ENCODE data around the gene NUDT5. TPM values are rescaled to one million over a fixed set of nuclear protein-coding genes. Genes with fewer than 3 reads are reported as not detected.

NUDT5 gene
- total and polyA plus RNA-seq, 2 of the 13 experiments (the other 11 are each of a cell fraction or from before 2014, with no cell fraction given): 79.6 to 134 TPM

- TF ChIP-seq HNF1A (IDR thresholded peaks at IDR 0.05; ENCODE audit: low read depth) (no peak), HNF1A (CRISPR knock-in tag; IDR thresholded peaks at IDR 0.05; ENCODE audit: borderline replicate concordance) (no peak), ZKSCAN8 (CRISPR knock-in tag; IDR thresholded peaks at IDR 0.05; ENCODE audit: borderline replicate concordance) (no peak), ZSCAN5A (CRISPR knock-in tag; IDR thresholded peaks at IDR 0.05; ENCODE audit: borderline replicate concordance) (no peak), GPBP1L1 (CRISPR knock-in tag; IDR thresholded peaks at IDR 0.05) (no peak), ZNF7 (CRISPR knock-in tag; IDR thresholded peaks at IDR 0.05) (no peak), HBP1 (CRISPR knock-in tag; IDR thresholded peaks at IDR 0.05; ENCODE audit: low read depth) (0 out of 2 replicates have a peak, but pooled peaks have one; percentile 53), THAP7 (CRISPR knock-in tag; IDR thresholded peaks at IDR 0.05) (peak; percentile 26; the same call in 1 of the 2 replicates), BRD4 (CRISPR knock-in tag; IDR thresholded peaks at IDR 0.05) (peak; percentile 61; the same call in 1 of the 2 replicates), SRSF1 (optimal IDR thresholded peaks at IDR 0.05; ENCODE audit: low read depth, low read length) (peak; percentile 75), ISX (CRISPR knock-in tag; conservative IDR thresholded peaks at IDR 0.05) (no peak), TFE3 (CRISPR knock-in tag; IDR thresholded peaks at IDR 0.05) (no peak), KAT2B (IDR thresholded peaks at IDR 0.05; ENCODE audit: borderline replicate concordance, low read depth, low read length) (no peak), REPIN1 (CRISPR knock-in tag; IDR thresholded peaks at IDR 0.05; ENCODE audit: borderline replicate concordance, low read depth) (peak; percentile 63; the same call in 1 of the 2 replicates), FOXO1 (CRISPR knock-in tag; IDR thresholded peaks at IDR 0.05) (0 out of 2 replicates have a peak, but pooled peaks have one; percentile 16), MBNL3 (CRISPR knock-in tag; conservative IDR thresholded peaks at IDR 0.05) (no peak), NFRKB (IDR thresholded peaks at IDR 0.05) (no peak), HOXA5 (CRISPR knock-in tag; IDR thresholded peaks at IDR 0.05) (0 out of 2 replicates have a peak, but pooled peaks have one; percentile 52)
Observed at GRCh38 chr10:12129222-12130111, 66.2 kb downstream of the NUDT5 start, which contains the start of gene SEC61A2 (continued).

Data from HepG2 (cell line).